CD14-positive monocyte (primary cell): ENCODE results near the gene MLLT3. TPM values are rescaled to one million over a fixed set of nuclear protein-coding genes. Genes with fewer than 3 reads are reported as not detected.

Source experiments
- DNase-seq, 3 donors: peaks; one replicate each; pipeline ENCODE4 v3.0.0-alpha.2; 2011 to 2022
- H2AFZ ChIP-seq: 2 replicates; pipeline ENCODE4 v1.6.0; 2012; ENCODE audit warnings: mild to moderate bottlenecking, low read depth, low read length, inconsistent platforms; ENCODE audit not compliant: insufficient read depth, poor library complexity, severe bottlenecking
- H3K27ac ChIP-seq, 2 donors: 1 replicate in 1 of 2; 2 replicates in 1 of 2; pipeline ENCODE4 v1.5.1; 2012 to 2013; ENCODE audit warnings: low read length in 2 of 2, control low read depth in 1 of 2, inconsistent platforms in 1 of 2, low read depth in 1 of 2, mild to moderate bottlenecking in 1 of 2
- H3K27me3 ChIP-seq, 2 donors: one replicate each; pipeline versions ENCODE4 v1.6.0 to v1.6.1; 2011 to 2013; ENCODE audit warnings: low read length in 2 of 2; ENCODE audit not compliant: control insufficient read depth in 2 of 2, insufficient read depth in 2 of 2
- H3K36me3 ChIP-seq, 2 donors: replicated peaks in 1 of 2; 1 replicate in 1 of 2; 2 replicates in 1 of 2; pipeline versions ENCODE4 v1.5.1 to v1.6.1; 2012 to 2013; ENCODE audit warnings: low read length in 2 of 2, control low read depth in 1 of 2, inconsistent platforms in 1 of 2, mild to moderate bottlenecking in 1 of 2; ENCODE audit not compliant: insufficient read depth in 2 of 2, control insufficient read depth in 1 of 2
- H3K4me1 ChIP-seq, 2 donors: 1 replicate in 1 of 2; 2 replicates in 1 of 2; pipeline versions ENCODE4 v1.5.1 to v1.6.1; 2012 to 2013; ENCODE audit warnings: low read length in 2 of 2, control low read depth in 1 of 2, inconsistent platforms in 1 of 2, mild to moderate bottlenecking in 1 of 2, moderate library complexity in 1 of 2; ENCODE audit not compliant: insufficient read depth in 2 of 2, control insufficient read depth in 1 of 2
- H3K4me2 ChIP-seq: replicated peaks from 2 replicates; pipeline ENCODE3; 2012; ENCODE audit warnings: low read length, moderate library complexity, mild to moderate bottlenecking; ENCODE audit not compliant: poor library complexity, severe bottlenecking; ENCODE audit errors: extremely low read depth
- H3K4me3 ChIP-seq, 3 experiments: fragments of 200-600 bp in 1 of 3; sonication (generic) in 1 of 3; replicated peaks in 1 of 3; 1 replicate in 2 of 3; 2 replicates in 1 of 3; pipeline ENCODE4 v1.5.1; 2011 to 2013; ENCODE audit warnings: low read length in 3 of 3, mild to moderate bottlenecking in 3 of 3, control low read depth in 2 of 3, low read depth in 2 of 3, inconsistent platforms in 1 of 3, moderate library complexity in 1 of 3
- H3K79me2 ChIP-seq: 2 replicates; pipeline ENCODE4 v1.6.0; 2012; ENCODE audit warnings: mild to moderate bottlenecking, control low read depth, inconsistent platforms, low read length, moderate library complexity; ENCODE audit not compliant: insufficient read depth
- H3K9ac ChIP-seq: 2 replicates; pipeline ENCODE4 v1.6.0; 2017; ENCODE audit warnings: low read length, mild to moderate bottlenecking; ENCODE audit not compliant: insufficient read depth, poor library complexity, severe bottlenecking
- H3K9me3 ChIP-seq, 2 donors: replicated peaks in 1 of 2; 1 replicate in 1 of 2; 2 replicates in 1 of 2; pipeline versions ENCODE4 v1.5.1 to v1.6.1; 2012 to 2013; ENCODE audit warnings: low read length in 2 of 2, control low read depth in 1 of 2; ENCODE audit not compliant: control insufficient read depth in 1 of 2, insufficient read depth in 1 of 2
- H4K20me1 ChIP-seq: 2 replicates; pipeline ENCODE4 v1.6.0; 2012; ENCODE audit warnings: mild to moderate bottlenecking, low read length, control low read depth, moderate library complexity; ENCODE audit not compliant: insufficient read depth
- H3K27ac Mint-ChIP-seq, 7 donors: one replicate each; pipeline ENCODE4 v1.8.0; 2020; ENCODE audit warnings: mild to moderate bottlenecking in 7 of 7, mixed read lengths in 7 of 7, moderate library complexity in 6 of 7, inconsistent platforms in 2 of 7
- H3K27me3 Mint-ChIP-seq, 3 donors: one replicate each; pipeline ENCODE4 v1.8.0; 2021 to 2022; ENCODE audit warnings: low read depth in 3 of 3, mild to moderate bottlenecking in 3 of 3, mixed read lengths in 3 of 3, moderate library complexity in 3 of 3, inconsistent platforms in 1 of 3
- H3K36me3 Mint-ChIP-seq, 2 donors: one replicate each; pipeline ENCODE4 v1.8.0; 2020; ENCODE audit warnings: mixed read lengths in 2 of 2, inconsistent platforms in 1 of 2, mild to moderate bottlenecking in 1 of 2
- H3K4me1 Mint-ChIP-seq: one replicate; pipeline ENCODE4 v1.8.0; 2020; ENCODE audit warnings: mild to moderate bottlenecking, mixed read lengths
- H3K4me3 Mint-ChIP-seq, 2 donors: one replicate each; pipeline ENCODE4 v1.8.0; 2020; ENCODE audit warnings: mild to moderate bottlenecking in 2 of 2, mixed read lengths in 2 of 2, moderate library complexity in 1 of 2
- H3K9me3 Mint-ChIP-seq, 7 donors: one replicate each; pipeline ENCODE4 v1.8.0; 2020 to 2022; ENCODE audit warnings: mixed read lengths in 7 of 7, mild to moderate bottlenecking in 6 of 7, moderate library complexity in 6 of 7, inconsistent platforms in 2 of 7
- WGBS: methylation state at CpG from one replicate; pipeline ENCODE4 v1.1.5; 2013; ENCODE audit warnings: missing lambda C conversion rate; ENCODE audit not compliant: insufficient coverage; 5-methylcytosine and 5-hydroxymethylcytosine counted together
- intact Hi-C, 2 donors: fragments of 100-400 bp; cut with micrococcal nuclease; formaldehyde crosslinking; loops; one replicate each; pipeline versions ENCODE4 v1.15.0 to v1.15.1; 2023
- polyA plus RNA-seq, 3 donors: library from polyadenylated mRNA; depleted of rRNA in 1 of 3; unstranded in 2 of 3; stranded (reverse) in 1 of 3; fragments of 300-500 nt in 2 of 3; fragments of >200 nt in 1 of 3; fragmentation: Illumina TruSeq in 2 of 3; gene quantifications; 1 replicate in 2 of 3; 2 replicates in 1 of 3; pipeline ENCODE4 v1.2.3, GENCODE V29; 2012 to 2021
- TF ChIP-seq, protein P1 (sequence below): fragments of 200-600 bp; IDR thresholded peaks from one replicate; pipeline ENCODE4 v1.8.0; 2022; ENCODE audit warnings: antibody characterized with exemption, mild to moderate bottlenecking

The MLLT3 gene
- polyA plus RNA-seq, 3 donors: 0.81 to 2.3 (median 1.5) TPM

DNA sequence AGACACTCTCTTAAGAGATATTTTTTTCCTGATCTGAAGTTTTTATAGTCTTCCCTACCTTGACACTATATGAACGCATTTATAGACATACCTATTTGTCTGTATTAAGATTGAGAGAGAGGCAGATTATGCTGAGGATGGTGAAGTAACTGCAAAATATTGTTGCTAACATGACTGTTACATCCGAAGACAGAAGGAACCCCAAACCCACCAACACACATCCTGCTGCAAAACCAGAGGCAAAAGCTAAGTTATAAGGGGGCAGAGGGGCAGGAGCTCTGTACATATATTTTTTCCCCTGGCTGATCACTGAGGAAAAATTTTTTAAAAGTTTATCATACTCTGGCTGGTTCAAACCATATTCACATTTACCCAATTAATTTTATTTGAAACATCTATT is 279.0 kb downstream of the MLLT3 start:
- H3K27ac Mint-ChIP-seq: no peak overlapping the region
- no peak overlapping the region for H3K4me3 Mint-ChIP-seq
- DNase-seq: no peak
- H3K9me3 Mint-ChIP-seq: peaks cover 0 to 3% (median 0%) of the 10 kb centered on the region in 7 donors
- H3K4me1 Mint-ChIP-seq: no peaks in the 10 kb centered on the region
- Histone ChIP-seq H3K27ac (no peak overlapping the region), H3K9me3 (no peaks in the 10 kb centered on the region), H3K27me3 (peaks cover 18 to 20% of the 10 kb centered on the region in 2 donors), H3K36me3 (no peaks in the 10 kb centered on the region), H3K9ac (no peak overlapping the region), H4K20me1 (no peaks in the 10 kb centered on the region), H3K79me2 (no peaks in the 10 kb centered on the region), H3K4me3 (no peak overlapping the region), H2AFZ (no peak overlapping the region), H3K4me1 (no peaks in the 10 kb centered on the region), H3K4me2 (no peak overlapping the region)
- H3K36me3 Mint-ChIP-seq: peaks cover 0 to 8% of the 10 kb centered on the region in 2 donors
- H3K27me3 Mint-ChIP-seq: peaks cover 12 to 19% (median 17%) of the 10 kb centered on the region in 3 donors
- WGBS: no CpG with 5 or more reads among the region's 2 CpGs
- TF ChIP-seq, protein P1, sequence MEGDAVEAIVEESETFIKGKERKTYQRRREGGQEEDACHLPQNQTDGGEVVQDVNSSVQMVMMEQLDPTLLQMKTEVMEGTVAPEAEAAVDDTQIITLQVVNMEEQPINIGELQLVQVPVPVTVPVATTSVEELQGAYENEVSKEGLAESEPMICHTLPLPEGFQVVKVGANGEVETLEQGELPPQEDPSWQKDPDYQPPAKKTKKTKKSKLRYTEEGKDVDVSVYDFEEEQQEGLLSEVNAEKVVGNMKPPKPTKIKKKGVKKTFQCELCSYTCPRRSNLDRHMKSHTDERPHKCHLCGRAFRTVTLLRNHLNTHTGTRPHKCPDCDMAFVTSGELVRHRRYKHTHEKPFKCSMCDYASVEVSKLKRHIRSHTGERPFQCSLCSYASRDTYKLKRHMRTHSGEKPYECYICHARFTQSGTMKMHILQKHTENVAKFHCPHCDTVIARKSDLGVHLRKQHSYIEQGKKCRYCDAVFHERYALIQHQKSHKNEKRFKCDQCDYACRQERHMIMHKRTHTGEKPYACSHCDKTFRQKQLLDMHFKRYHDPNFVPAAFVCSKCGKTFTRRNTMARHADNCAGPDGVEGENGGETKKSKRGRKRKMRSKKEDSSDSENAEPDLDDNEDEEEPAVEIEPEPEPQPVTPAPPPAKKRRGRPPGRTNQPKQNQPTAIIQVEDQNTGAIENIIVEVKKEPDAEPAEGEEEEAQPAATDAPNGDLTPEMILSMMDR: no peak
- intact Hi-C loops: no loop called here

DNA sequence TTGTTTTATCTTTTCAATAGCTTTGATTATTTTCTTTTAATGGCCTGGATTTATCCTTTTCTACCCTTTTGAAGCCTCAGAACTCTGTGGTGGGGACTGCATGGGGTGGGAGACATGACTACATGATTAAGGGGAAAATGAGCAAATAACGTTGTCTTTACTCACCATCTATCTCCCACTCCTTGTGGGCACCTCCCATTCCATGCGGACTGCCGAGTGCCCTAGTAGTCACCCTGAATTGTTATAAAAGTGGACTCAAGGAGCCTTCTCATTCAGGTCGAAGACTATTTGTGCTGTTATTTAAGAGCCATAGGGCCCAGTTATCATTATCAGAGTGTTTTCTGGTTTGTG is 281.8 kb downstream of the MLLT3 start:
- H3K27me3 Mint-ChIP-seq: peaks cover 12 to 22% (median 18%) of the 10 kb centered on the region in 3 donors
- H3K36me3 ChIP-seq: no peaks in the 10 kb centered on the region
- no peak overlapping the region for H3K27ac Mint-ChIP-seq
- no peak overlapping the region for H3K4me2 ChIP-seq
- peaks cover 18 to 20% of the 10 kb centered on the region in 2 donors for H3K27me3 ChIP-seq
- WGBS: no CpG with 5 or more reads among the region's 4 CpGs
- no peaks in the 10 kb centered on the region for H3K4me1 ChIP-seq
- H3K4me3 ChIP-seq: no peak overlapping the region
- H2AFZ ChIP-seq: no peak overlapping the region
- no peaks in the 10 kb centered on the region for H3K4me1 Mint-ChIP-seq
- intact Hi-C loops: no loop called here
- TF ChIP-seq, protein P1: no peak
- no peaks in the 10 kb centered on the region for H4K20me1 ChIP-seq
- H3K36me3 Mint-ChIP-seq: no peaks in the 10 kb centered on the region
- no peak overlapping the region for H3K9ac ChIP-seq
- no peak overlapping the region for H3K27ac ChIP-seq
- no peaks in the 10 kb centered on the region for H3K79me2 ChIP-seq
- peak overlapping the region in 1 of 2 donors; percentile 47 for H3K4me3 Mint-ChIP-seq
- H3K9me3 ChIP-seq: no peaks in the 10 kb centered on the region
- no peak for DNase-seq
- H3K9me3 Mint-ChIP-seq: peaks cover 0 to 3% (median 1%) of the 10 kb centered on the region in 7 donors
